ENCODE results near the gene NBEAL2.
A peak's percentile ranks its signal among the peaks of the same experiment; 100 is the strongest.

The NBEAL2 gene

DNA sequence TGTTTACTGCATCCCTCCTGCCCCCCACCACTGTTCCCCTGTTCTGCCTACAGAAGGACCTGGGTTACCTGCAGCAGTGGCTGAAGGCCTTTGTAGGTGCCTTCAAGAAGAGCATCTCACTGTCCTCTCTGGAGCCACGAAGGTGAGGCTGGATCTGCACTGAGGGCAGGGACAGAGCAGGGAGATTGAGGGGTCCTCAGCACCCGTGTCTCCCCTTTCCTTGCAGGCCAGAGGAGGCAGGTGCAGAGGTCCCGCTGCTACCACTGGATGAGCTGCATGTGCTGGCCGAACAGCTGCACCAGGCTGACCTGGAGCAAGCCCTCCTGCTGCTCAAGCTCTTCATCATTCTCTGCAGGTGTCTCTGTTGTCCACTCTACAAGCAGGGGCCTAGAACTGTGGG is 9.2 kb downstream of the NBEAL2 start:
- no peak for DNase-seq

DNA sequence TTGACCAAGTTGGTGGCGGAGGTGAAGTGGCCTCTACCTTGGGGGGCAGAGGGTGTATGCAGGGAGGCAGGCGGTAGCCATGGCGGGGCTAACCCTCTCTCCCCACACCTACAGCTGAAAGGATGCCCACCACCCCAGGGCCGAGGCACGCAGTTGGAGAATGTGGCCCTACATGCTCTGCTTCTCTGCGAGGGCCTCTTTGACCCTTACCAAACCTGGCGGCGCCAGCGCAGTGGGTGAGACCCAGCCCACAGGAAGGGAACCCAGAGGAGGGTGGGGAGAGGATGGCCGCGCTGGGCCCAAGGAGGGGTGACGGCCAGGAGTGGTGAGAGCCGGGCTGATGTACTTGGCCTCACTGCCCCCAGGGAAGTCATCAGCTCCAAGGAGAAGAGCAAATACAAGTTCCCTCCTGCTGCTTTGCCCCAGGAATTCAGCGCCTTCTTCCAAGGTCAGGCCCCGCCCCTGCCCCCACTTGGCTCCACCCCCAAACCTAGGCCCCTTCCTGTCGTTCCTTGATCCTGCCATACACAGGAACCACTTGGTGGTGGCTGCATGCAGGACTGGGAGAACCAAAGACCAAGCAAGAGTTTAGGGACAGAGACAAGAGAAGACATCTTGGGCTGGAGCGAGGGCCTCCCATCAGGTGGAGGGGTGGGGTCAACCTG is 9.8 kb downstream of the NBEAL2 start:
- no peak for DNase-seq

DNA sequence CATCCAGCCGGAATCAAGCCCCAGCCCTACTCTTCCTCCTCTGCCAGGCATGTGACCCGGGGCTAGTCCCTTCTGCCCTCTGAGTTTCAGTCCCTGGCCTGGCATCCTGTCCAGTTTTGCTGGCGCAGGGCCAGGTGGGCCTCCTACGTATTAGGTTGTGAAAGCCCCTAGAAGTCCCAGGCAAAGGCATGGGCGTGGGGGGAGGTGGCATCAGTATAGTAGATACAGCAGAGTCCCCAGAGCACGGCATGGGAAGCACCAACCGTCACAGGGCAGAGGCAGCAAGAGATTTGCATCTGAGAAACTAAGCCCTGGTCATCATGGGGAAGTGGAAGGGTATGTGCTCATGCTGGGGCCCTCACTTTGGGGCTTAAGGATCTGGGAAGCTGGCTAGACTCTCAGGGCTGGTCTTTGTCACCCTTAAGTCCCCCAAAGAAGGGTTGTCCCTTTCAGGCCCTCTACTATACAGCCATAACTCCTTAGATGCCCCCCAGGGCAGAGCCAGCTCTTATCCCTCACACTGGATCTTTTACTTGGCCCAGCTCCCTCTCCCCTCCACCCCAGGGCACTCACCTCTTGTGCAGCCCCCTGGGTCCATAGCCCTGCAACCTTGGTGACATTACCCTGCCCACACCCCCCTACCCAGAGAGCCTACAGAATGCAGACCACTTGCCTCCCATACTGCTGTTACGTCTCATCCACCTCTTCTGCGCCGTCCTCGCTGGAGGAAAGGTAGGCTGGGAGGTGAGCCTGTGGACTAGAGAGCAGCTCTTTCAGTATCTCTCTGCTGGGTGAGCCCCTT is 11.3 kb downstream of the NBEAL2 start:
- no peak for DNase-seq

DNA sequence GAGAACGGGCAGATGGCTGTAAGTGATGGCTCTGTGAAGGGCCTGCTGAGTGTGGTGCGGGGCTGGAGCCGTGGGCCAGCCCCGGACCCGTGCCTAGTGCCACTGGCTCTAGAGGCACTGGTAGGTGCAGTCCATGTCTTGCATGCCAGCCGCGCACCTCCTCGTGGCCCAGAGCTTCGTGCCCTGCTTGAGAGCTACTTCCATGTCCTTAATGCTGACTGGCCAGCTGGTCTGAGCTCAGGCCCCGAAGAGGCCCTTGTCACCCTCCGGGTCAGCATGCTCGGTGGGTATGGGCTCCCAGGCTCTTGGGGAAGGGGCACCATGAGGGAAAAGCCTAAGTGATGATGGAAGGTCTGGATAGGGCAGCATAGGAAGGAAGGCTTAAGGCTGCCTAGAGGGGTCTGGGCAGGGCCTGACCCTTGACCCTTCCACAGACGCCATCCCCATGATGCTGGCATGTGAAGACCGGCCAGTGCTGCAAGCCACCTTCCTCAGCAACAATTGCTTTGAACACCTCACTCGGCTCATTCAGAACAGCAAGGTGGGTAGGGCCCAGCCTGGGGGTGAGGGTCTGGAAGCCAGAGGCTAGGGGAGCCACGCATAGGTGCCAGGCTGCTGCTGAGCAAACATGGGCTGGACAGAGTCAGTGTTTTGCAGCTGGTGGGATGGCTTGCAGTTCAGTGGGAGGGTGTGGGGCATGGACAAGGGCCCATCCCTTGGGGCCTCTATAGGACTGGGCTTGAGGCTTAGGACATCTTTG is 12.1 kb downstream of the NBEAL2 start:
- no peak for DNase-seq

DNA sequence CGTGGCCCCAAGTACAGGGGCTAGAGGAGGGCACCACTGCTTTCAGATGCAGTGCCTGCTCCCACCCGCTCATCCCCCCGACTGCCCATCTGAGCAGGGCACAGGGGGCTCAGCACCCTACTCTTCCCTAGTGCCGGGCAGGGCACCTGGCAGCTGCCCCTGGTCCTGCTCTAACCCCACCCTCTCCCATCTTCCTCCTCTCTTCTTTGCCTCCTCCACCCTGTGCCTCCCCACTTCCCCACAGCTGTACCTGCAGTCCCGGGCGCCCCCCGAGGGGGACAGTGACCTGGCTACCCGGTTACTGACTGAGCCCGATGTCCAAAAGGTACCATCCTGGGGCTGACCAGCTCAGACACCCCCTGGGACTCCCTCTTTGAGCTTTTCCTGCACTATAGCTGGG is 12.8 kb downstream of the NBEAL2 start:
- no peak for DNase-seq

DNA sequence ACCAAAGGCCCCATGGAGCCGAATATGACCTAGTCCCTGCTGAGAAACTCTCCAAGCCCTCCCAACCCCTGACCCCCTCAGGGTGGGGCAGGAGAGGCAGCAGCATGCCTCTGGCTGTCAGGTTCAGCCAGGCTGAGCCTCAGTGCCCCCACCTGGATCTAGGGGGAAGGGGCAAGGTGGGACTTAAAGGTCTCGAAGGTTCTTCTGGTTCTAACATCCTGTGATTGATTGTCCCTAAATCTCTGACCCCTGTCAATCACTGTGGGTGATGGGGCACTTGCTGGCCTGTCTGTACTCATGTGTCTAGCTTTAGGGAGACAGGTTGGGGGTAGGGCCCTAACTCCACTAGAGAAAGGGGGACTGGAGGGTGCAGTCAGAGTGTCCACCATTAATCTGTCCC is 13.8 kb downstream of the NBEAL2 start:
- no peak for DNase-seq

DNA sequence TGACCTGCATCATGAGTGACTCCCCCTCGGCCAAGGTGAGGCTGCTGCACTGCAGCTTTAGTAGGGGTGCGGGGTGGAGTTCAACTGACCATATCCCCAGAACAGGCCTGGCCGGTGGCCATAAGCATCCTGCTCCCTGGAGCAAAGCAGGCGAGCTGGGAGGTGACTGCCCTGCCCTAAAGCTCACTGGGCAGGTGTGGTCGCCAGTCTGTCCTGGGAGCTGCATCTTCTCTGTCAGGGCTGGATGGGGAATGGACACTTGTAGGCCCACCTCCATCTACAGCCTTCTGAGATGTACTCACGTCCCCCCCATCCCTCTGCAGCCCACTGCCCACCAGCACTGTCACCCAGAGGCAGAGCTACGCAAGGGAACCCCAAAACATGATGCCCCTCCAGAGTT is 14.5 kb downstream of the NBEAL2 start:
- no peak for DNase-seq

DNA sequence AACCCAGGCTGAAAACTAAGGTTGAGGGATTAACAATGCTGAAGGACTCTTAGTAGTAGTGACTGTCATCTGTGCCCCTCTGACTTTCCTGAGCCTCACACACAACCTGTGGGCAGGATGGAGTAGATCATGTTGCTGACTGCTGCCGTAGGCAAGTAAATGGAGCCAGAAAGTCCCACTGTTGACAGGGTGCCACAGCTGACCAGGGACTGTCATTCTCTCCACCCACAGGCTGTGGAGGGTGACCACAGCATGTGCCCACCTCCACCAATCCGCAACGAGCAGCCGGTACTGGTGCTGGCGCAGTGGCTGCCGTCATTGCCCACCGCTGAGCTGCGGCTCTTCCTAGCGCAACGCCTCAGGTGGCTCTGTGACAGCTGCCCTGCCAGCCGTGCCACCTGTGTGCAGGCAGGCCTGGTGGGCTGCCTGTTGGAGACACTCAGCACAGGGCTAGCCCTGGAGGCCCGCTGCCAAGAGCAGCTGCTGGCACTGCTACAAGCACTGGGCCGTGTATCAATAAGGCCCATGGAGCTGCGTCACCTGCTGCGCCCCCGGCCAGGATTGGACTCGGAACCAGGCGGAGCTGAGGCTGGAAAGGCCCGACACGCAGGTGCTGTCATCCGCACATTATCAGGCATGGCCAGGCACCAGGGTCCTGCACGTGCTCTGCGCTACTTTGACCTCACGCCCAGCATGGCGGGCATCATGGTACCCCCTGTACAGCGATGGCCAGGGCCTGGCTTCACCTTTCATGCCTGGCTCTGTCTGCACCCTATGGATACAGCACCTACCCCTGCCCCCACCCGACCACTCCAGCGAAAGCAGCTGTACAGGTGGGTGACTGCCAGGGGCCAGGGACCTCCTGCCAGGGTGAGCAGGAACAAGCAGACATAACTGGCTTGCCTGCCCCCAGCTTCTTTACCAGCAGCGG is 15.6 kb downstream of the NBEAL2 start:
- DNase-seq, result no peak

DNA sequence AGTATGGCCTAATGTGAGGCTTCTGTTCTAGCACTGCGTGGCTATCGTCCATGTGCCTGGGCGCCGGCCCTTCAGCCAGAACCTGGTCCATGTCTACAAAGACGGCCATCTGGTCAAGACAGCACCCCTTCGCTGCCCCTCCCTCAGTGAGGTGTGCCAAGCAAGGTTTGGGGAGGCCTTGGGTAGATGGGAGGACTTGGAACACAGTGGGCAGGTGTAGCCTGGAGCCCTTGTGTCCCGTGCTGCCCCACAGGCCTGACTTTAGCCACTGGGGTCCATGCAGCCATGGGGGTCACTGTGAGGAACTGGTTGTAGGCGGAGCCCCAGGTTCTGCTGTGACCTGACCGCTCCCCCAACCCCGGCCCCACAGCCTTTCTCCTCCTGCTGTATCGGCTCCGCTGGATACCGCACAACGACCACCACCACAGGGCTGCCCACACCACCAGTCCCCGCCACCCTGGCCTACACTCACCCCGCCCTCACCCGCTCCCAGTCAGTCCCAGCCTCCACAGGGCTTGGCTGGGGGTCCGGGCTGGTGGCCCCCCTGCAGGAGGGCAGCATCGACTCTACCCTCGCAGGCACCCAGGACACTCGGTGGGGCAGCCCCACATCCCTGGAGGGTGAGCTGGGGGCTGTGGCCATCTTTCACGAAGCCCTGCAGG is 16.6 kb downstream of the NBEAL2 start:
- DNase-seq, result no peak

DNA sequence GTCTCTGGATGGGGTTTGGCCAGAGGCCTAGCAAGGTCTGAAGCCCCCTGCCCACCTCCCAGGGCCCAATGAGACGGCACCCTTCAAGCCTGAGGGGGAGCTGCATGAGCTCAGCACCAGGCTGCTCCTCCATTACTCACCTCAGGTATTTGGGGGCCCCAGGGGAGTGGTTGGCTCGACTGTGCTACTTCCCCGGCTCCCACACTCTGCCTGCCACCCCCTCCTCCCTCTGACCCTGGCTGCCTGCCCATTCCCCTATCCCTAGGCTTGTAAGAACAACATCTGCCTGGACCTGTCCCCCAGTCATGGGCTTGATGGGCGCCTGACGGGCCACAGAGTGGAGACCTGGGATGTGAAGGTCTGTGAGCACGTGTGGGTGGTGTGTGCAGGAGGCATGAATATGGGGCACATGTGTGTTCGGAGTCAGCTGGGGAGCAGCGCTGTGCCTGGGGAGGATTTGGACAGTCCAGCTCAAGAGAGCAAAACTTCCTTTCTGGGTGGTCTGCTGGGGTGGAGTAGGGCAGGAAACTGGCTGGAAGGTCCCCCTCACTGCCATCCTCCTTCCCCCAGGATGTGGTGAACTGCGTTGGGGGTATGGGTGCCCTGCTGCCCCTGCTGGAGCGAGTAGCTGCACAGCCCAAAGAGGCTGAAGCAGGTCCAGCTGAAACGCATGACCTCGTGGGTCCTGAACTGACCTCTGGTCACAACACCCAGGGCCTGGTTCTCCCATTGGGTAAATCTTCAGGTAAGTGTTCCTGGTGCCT is 17.4 kb downstream of the NBEAL2 start:
- no peak for DNase-seq

DNA sequence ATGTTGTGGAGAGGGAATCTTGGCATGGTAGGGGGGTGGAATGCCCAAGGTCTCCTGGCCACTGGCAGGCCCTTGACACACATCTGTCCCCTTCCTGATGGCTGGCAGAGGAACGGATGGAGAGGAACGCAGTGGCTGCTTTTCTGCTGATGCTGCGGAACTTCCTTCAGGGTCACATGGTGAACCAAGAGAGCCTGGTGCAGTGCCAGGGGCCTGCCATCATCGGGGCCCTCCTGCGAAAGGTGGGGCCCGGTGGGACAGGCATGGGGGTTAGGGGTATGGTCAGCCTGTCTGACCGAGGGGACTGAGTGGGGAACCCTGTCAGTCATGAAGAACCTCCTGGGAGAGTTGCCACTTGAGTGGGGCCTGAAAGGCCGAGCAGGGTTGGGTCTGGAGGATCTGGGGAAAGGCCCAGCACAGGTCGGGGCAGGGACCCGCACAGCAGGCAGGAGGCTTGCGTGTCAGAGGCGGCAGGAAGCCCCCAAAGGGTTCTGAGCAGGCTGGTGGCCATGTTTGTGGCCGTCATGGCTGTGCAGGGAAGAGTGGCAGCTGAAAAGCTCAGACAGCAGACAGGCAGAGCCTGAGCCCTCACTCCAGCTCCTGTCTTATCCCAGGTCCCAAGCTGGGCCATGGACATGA is 18.1 kb downstream of the NBEAL2 start:
- DNase-seq, result no peak

DNA sequence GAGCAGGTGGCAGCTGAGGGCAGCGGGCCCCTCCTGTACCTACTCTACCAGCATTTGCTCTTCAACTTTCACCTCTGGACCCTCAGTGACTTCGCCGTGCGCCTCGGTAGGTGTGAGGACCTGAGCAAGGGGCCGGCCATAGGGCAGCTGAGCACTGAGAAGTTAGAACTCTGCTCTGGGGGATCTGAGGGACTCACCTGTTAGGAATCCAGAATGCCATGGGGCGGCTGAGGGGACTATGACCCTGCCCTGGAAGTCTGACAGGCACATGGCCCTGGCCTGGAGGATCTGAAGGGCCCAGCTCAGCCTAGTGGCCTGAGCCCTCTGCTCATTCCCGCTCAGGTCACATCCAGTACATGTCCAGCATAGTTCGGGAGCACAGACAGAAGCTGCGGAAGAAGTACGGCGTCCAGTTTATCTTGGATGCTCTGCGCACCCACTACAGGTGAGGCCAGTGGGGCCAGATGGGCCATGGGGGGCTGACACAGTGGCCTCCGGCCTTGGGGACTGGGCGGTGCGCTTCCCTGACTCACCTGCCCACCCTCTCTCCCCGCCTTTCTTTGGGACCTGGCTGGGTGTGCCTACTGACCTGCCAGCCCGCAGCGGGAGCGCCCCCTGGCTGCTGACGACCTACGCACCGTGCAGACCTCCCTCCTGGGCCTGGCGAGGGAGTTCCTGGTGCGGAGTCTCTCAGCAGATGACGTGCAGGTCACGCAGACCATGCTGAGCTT is 18.8 kb downstream of the NBEAL2 start:
- DNase-seq, result peak; percentile 47 to 62

DNA sequence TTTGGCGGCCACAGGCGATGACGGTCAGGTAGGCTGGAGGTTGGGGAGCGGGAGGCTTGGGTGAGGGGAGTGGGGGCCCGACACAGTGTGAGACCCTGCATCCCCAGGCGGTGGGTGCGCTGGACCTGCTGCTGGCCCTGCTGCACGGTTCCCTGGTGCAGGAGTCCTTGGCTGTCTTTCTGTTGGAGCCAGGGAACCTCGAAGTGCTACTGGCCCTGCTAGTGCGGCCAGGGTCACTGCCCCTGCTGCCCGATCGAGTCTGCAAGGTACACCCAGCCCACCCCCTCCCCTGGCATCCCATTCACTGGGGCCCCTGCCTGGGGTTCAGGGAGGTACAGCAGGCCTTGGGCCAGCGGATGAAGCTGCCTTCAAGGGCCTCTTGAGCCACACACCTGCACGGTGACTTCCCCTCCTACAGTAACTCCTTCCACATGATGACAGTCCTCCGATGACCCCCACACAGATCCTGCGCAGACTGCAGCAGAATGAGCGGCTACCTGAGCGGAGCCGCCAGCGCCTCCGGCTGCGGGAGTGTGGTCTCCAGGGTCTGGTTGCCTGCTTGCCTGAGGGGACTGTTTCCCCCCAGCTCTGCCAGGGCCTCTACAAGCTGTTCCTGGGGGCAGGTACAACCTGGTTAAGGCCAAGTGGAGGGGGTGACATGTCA is 19.5 kb downstream of the NBEAL2 start:
- no peak for DNase-seq

DNA sequence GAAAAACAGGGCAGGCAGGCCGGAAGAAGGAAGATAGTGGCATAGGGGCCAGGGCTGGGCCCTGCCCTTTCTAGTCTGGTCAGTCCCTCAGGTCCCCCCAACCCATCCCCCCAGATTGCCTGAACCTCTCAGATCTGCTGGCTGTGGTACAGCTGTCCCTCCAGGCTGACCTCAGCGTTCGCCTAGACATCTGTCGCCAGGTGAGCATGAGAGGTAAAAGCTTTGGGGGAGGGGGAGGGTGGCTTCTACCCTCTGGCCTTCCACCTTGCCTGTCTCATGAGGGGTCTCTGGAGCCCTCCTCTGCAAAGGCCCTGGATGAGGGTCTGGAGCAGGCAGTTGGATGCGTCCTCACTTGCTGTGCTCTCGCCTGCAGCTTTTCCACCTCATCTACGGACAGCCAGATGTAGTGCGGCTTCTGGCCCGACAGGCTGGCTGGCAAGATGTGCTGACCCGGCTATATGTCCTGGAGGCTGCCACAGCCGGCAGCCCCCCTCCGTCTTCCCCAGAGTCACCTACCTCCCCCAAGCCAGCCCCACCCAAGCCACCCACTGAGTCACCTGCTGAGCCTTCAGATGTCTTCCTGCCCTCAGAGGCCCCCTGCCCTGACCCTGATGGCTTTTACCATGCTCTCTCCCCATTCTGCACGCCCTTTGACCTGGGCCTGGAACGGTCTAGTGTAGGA is 20.2 kb downstream of the NBEAL2 start:
- no peak for DNase-seq

DNA sequence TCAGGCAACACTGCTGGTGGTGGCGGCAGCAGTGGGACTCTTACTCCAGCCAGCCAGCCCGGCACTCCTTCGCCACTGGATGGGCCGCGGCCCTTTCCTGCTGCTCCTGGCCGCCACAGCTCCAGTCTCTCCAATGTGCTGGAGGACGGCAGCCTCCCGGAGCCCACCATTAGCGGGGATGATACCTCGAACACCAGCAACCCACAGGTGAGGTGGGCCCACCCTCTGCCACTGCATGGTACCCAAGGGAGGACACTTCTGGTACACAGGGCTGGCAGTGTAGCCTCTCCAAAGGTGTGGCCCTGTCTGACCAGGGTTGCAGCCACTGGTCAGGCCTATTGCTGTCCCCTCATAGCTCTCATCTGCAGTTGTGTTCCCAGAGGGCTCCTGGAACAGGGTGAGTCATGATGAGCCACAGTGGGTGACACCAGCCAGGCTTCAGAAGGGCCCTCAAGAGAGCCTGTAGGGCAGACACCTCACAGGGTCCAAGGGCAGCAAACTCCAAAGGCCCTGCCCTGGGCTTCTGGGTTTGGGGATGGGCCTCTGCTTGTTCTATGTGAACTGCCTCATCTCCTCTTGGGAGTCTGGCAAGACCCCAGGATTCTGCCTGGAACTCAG is 20.8 kb downstream of the NBEAL2 start:
- no peak for DNase-seq

DNA sequence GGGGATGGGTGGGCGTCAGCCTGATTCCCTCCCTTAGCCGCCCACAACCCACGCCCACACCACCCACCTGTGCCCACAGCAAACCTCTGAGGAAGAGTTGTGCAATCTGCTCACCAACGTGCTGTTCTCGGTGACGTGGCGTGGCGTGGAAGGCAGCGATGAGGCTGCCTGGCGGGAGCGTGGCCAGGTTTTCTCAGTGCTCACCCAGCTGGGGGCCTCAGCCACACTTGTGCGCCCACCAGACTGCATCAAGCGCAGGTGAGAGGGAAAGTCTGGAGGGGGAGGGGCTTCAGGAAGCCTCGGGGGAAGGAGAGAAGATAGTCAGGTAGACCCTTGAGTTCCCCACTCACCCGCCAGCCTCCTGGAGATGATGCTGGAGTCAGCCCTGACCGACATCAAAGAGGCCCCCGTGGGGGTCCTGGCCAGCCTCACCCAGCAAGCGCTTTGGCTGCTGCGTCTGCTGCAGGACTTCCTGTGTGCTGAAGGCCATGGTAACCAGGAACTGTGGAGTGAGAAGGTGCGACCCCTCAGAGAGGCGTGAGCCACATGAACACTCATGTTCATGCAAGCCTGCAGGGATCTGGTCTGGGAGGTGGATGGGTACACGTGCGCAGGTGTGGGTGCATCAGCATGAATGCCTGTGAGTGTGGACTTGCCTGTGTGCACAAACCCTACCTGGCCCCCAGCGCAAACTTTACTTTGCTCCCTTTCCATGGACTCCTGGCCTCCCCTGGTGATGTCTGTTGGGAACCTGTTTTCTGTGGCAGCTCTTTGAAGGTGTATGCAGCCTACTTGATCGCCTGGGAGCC is 21.7 kb downstream of the NBEAL2 start:
- DNase-seq, result no peak

DNA sequence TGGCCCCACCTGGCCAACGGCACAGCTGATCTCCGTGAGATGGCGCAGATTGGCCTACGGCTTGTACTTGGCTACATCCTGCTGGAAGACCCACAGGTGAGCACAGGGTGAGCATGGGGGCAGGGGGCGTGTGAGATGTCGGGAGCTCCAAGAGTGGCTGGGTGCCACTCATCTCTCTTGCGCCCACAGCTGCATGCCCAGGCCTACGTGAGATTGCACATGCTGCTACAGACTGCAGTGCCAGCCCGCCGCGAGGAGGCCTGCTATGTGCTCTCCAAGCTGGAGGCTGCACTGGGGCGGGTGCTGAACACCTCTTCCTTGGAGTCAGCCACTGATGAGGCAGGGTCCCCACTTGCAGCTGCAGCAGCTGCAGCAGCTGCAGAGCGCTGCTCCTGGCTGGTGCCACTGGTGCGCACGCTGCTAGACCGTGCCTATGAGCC is 22.3 kb downstream of the NBEAL2 start:
- DNase-seq, result no peak
